ENCODE results near the gene PHLDA2. TPM values are rescaled to one million over a fixed set of nuclear protein-coding genes. Genes with fewer than 3 reads are reported as not detected.

The PHLDA2 gene
- total and polyA plus RNA-seq, 7 donors = 1.7 to 37.9 (median 35.4) TPM; not detected in 3

- TF ChIP-seq EP300 (IDR thresholded peaks at IDR 0.05) (no peak), POLR2A (IDR thresholded peaks at IDR 0.05) (no peak), POLR2AphosphoS5 (IDR thresholded peaks at IDR 0.05) (no peak), CTCF (IDR thresholded peaks at IDR 0.05) (no peak)
- intact Hi-C loops (cut with DNase I) = no loop called here
- Histone ChIP-seq H3K4me3 (no peak overlapping the region), H3K27ac (no peak overlapping the region), H3K27me3 (peaks cover 7 to 11% (median 9%) of the 10 kb centered on the region in 3 donors), H3K36me3 (no peaks in the 10 kb centered on the region), H3K4me1 (peaks cover 0 to 11% (median 8%) of the 10 kb centered on the region in 4 donors), H3K9me3 (no peaks in the 10 kb centered on the region)
- no peak for DNase-seq
- WGBS, 2 donors = 22 to 41% methylated on average over 9 of the region's 9 CpGs
Measured at GRCh38 chr11:2913776-2914175, 15.4 kb downstream of the PHLDA2 start.

- Histone ChIP-seq H3K4me1 (peaks cover 0 to 12% (median 8%) of the 10 kb centered on the region in 4 donors), H3K4me3 (no peak overlapping the region), H3K9me3 (no peaks in the 10 kb centered on the region), H3K27ac (no peak overlapping the region), H3K27me3 (peaks cover 10 to 18% (median 15%) of the 10 kb centered on the region in 3 donors), H3K36me3 (no peaks in the 10 kb centered on the region)
- intact Hi-C loops (cut with DNase I) = no loop called here
- DNase-seq = no peak
- WGBS, 2 donors = 41 to 73% methylated on average over 13 of the region's 13 CpGs
- no peak for TF ChIP-seq CTCF (IDR thresholded peaks at IDR 0.05)
- TF ChIP-seq EP300 (IDR thresholded peaks at IDR 0.05) = no peak
- no peak for TF ChIP-seq POLR2AphosphoS5 (IDR thresholded peaks at IDR 0.05)
- TF ChIP-seq POLR2A (IDR thresholded peaks at IDR 0.05) = no peak
Measured at GRCh38 chr11:2913019-2913431, 16.2 kb downstream of the PHLDA2 start.

GRCh38 chr11:2912498-2912897 is 16.7 kb downstream of the PHLDA2 start:
- Histone ChIP-seq H3K27me3 (peaks cover 10 to 23% (median 18%) of the 10 kb centered on the region in 3 donors), H3K9me3 (no peaks in the 10 kb centered on the region), H3K4me3 (no peak overlapping the region), H3K36me3 (no peaks in the 10 kb centered on the region), H3K27ac (peak overlapping the region in 1 of 4 donors; percentile 28), H3K4me1 (peaks cover 0 to 12% (median 8%) of the 10 kb centered on the region in 4 donors)
- DNase-seq = no peak
- 13 to 58% methylated on average over 5 of the region's 5 CpGs for WGBS, 2 donors
- intact Hi-C loops (cut with DNase I) = no loop called here
- no peak for TF ChIP-seq CTCF (IDR thresholded peaks at IDR 0.05)
- no peak for TF ChIP-seq POLR2A (IDR thresholded peaks at IDR 0.05)
- TF ChIP-seq EP300 (IDR thresholded peaks at IDR 0.05) = no peak
- no peak for TF ChIP-seq POLR2AphosphoS5 (IDR thresholded peaks at IDR 0.05)

- intact Hi-C loops (cut with DNase I) = no loop called here
- H3K27me3 ChIP-seq = peaks cover 10 to 29% (median 18%) of the 10 kb centered on the region in 3 donors
- peaks cover 0 to 12% (median 8%) of the 10 kb centered on the region in 4 donors for H3K4me1 ChIP-seq
- WGBS, 2 donors = 22 to 72% methylated on average over 12 of the region's 12 CpGs
- no peaks in the 10 kb centered on the region for H3K36me3 ChIP-seq
- TF ChIP-seq POLR2A (IDR thresholded peaks at IDR 0.05) (no peak), POLR2AphosphoS5 (IDR thresholded peaks at IDR 0.05) (no peak), CTCF (IDR thresholded peaks at IDR 0.05) (no peak), EP300 (IDR thresholded peaks at IDR 0.05) (no peak)
- DNase-seq = no peak
- H3K9me3 ChIP-seq = no peaks in the 10 kb centered on the region
- H3K4me3 ChIP-seq = no peak overlapping the region
- peak overlapping the region in 1 of 4 donors; percentile 28 for H3K27ac ChIP-seq
Measured at GRCh38 chr11:2911785-2912391, 17.3 kb downstream of the PHLDA2 start.
